ENCODE results near the gene GOLM1. TPM values are rescaled to one million over a fixed set of nuclear protein-coding genes. Genes with fewer than 3 reads are reported as not detected.

GOLM1 gene
- total RNA-seq, 4 donors from 2014 or later, result 1.8 to 2.6 (median 2.3) TPM

DNA sequence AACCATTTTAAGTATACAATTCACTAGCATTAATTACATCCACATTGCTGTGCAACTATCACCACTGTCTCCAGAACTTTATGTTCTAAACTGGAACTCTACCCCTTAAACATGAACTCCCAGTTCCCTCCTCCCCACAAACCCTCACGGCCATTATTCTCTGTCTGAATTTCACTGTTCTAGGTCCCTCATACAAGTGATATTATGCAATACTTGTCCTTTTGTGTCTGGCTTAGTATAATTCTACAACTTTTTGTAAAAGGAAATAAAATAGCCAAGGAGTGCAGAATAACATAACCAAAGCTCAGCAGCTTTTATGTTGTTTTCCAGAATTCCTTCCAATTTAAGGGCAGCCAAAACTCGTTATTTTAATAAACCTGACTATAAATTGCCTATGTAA is 105.2 kb downstream of the GOLM1 start:
- intact Hi-C loops (cut with DNase I; ENCODE audit: low total_unique reads) (no loop called here), in situ Hi-C loops (cut with MboI; ENCODE audit: low sequenced_read_pairs in 4 of 4) (no loop called here)
- ATAC-seq, result no peak

DNA sequence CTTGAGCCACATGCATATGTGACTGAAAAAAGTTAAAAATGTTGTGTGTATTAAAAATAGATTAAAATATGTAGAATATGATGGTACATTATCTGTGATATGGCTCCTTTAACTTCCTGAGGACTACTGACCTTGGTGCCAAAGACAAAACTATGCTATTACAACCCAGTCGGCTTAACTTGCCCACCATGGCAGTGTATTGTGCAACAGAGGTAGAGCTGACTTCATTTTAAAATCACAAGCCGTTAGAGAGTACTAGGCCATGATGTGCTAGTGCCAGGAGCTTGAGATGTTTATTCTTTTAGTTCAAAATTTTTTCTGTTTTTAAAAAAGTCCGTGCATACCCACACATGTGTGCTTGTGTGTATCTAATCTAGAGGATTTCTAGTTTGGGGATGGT is 112.1 kb downstream of the GOLM1 start:
- DNase-seq (no peak), ATAC-seq (no peak)
- Histone ChIP-seq H3K27ac (no peak overlapping the region), H3K4me3 (no peak overlapping the region), H3K9me3 (no peaks in the 10 kb centered on the region), H3K36me3 (no peaks in the 10 kb centered on the region), H3K27me3 (no peaks in the 10 kb centered on the region), H3K4me1 (no peaks in the 10 kb centered on the region)
- TF ChIP-seq POLR2A (IDR thresholded peaks at IDR 0.05), result no peak
- TF ChIP-seq, protein P1, sequence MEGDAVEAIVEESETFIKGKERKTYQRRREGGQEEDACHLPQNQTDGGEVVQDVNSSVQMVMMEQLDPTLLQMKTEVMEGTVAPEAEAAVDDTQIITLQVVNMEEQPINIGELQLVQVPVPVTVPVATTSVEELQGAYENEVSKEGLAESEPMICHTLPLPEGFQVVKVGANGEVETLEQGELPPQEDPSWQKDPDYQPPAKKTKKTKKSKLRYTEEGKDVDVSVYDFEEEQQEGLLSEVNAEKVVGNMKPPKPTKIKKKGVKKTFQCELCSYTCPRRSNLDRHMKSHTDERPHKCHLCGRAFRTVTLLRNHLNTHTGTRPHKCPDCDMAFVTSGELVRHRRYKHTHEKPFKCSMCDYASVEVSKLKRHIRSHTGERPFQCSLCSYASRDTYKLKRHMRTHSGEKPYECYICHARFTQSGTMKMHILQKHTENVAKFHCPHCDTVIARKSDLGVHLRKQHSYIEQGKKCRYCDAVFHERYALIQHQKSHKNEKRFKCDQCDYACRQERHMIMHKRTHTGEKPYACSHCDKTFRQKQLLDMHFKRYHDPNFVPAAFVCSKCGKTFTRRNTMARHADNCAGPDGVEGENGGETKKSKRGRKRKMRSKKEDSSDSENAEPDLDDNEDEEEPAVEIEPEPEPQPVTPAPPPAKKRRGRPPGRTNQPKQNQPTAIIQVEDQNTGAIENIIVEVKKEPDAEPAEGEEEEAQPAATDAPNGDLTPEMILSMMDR (IDR thresholded peaks at IDR 0.05 in 4 of 5, conservative IDR thresholded peaks at IDR 0.05 in 1 of 5), result no peak
- in situ Hi-C loops (cut with MboI; ENCODE audit: low sequenced_read_pairs in 4 of 4), result no loop called here
- intact Hi-C loops (cut with DNase I; ENCODE audit: low total_unique reads), result no loop called here

More for the DNA sequence above, 105.2 kb downstream of the GOLM1 start:
- no peak for DNase-seq
- Histone ChIP-seq H3K4me1 (no peaks in the 10 kb centered on the region), H3K4me3 (no peak overlapping the region), H3K36me3 (peaks cover 0 to 31% of the 10 kb centered on the region in 2 donors), H3K9me3 (no peaks in the 10 kb centered on the region), H3K27ac (no peak overlapping the region), H3K27me3 (no peaks in the 10 kb centered on the region)
- TF ChIP-seq, protein P1 (IDR thresholded peaks at IDR 0.05 in 4 of 5, conservative IDR thresholded peaks at IDR 0.05 in 1 of 5), result no peak
- no peak for TF ChIP-seq POLR2A (IDR thresholded peaks at IDR 0.05)

DNA sequence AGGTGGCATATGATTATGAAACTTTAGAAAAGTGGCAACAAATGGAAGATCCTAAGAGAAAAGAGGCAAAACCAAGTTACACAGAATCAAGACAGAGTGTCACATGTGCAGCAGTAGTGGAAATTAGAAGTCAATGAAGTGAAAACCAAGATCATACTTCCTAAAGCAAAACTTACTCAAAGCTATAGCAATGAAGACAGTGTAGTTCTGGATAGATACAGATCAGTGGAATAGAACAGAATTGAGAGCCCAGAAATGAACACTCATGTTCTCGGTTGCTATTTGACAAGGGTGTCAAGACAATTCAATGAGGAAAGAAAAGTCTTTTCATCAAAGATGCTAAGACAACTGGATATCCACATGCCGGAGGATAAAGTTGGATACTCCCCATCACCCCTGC is 114.9 kb downstream of the GOLM1 start:
- Histone ChIP-seq H3K9me3 (no peaks in the 10 kb centered on the region), H3K27ac (no peak overlapping the region), H3K36me3 (peaks cover 0 to 15% of the 10 kb centered on the region in 2 donors), H3K27me3 (no peaks in the 10 kb centered on the region), H3K4me1 (no peaks in the 10 kb centered on the region), H3K4me3 (no peak overlapping the region)
- ATAC-seq, result no peak
- no peak for DNase-seq
- in situ Hi-C loops (cut with MboI; ENCODE audit: low sequenced_read_pairs in 4 of 4), result no loop called here
- TF ChIP-seq, protein P1 (IDR thresholded peaks at IDR 0.05 in 4 of 5, conservative IDR thresholded peaks at IDR 0.05 in 1 of 5), result no peak
- TF ChIP-seq POLR2A (IDR thresholded peaks at IDR 0.05), result no peak
- intact Hi-C loops (cut with DNase I; ENCODE audit: low total_unique reads), result no loop called here

DNA sequence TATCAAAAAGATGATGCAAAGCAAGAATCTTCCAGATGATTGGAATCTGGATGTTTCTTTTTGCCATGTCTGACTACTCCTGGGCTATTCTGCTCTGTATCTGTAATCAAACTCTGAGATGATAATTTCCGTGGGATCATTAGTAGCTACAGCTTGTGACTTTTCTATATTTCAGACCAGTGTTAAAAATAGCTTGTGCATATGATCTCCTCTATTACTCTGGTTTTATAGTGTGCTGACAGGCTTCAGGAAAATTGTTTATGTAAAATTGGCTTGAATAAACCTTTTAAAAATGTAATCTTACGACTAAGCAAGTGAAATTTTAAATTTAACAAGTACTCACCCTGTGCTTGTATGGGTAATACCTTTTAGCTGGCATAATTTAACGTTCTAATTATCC is 118.0 kb downstream of the GOLM1 start:
- DNase-seq (no peak), ATAC-seq (no peak)
- Histone ChIP-seq H3K4me3 (no peak overlapping the region), H3K27me3 (no peaks in the 10 kb centered on the region), H3K4me1 (no peaks in the 10 kb centered on the region), H3K27ac (no peak overlapping the region), H3K9me3 (no peaks in the 10 kb centered on the region), H3K36me3 (peaks cover 0 to 41% of the 10 kb centered on the region in 2 donors)
- intact Hi-C loops (cut with DNase I; ENCODE audit: low total_unique reads) (no loop called here), in situ Hi-C loops (cut with MboI; ENCODE audit: low sequenced_read_pairs in 4 of 4) (no loop called here)
- TF ChIP-seq, protein P1 (IDR thresholded peaks at IDR 0.05 in 4 of 5, conservative IDR thresholded peaks at IDR 0.05 in 1 of 5), result no peak
- TF ChIP-seq POLR2A (IDR thresholded peaks at IDR 0.05), result no peak

DNA sequence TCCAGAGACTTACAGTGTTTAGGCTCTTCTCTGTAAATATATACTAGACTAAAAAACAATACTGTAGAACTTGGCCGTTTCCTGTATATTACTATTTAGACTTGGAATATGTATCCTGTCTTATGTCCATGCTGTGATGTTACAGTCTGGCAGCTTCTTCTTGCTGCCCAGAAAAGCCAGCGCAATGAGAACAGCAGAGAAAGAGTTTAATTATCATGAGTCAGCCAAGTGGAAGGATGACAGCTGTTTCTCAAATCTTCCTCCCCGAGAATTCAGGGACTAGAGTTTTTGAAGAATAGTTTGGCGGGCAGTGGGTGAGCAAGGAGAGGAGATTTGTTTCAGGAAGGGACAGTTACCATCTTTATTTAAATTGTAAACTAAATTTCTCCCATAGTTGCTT is 120.9 kb downstream of the GOLM1 start:
- H3K9me3 ChIP-seq, result no peaks in the 10 kb centered on the region
- H3K4me1 ChIP-seq, result no peaks in the 10 kb centered on the region
- no peak for ATAC-seq
- no peak for DNase-seq
- H3K27me3 ChIP-seq, result no peaks in the 10 kb centered on the region
- in situ Hi-C loops (cut with MboI; ENCODE audit: low sequenced_read_pairs in 4 of 4), result no loop called here
- TF ChIP-seq, protein P1 (IDR thresholded peaks at IDR 0.05 in 4 of 5, conservative IDR thresholded peaks at IDR 0.05 in 1 of 5), result no peak
- TF ChIP-seq POLR2A (IDR thresholded peaks at IDR 0.05), result no peak
- no peak overlapping the region for H3K27ac ChIP-seq
- no peak overlapping the region for H3K4me3 ChIP-seq
- peaks cover 0 to 54% of the 10 kb centered on the region in 2 donors for H3K36me3 ChIP-seq
- intact Hi-C loops (cut with DNase I; ENCODE audit: low total_unique reads), result no loop called here
